A673 (cell line): ENCODE results near the gene CCDC159. TPM values are rescaled to one million over a fixed set of nuclear protein-coding genes. Genes with fewer than 3 reads are reported as not detected.

Source experiments
- BruUV-seq: library from RNA; stranded (reverse); fragments of 400-500 nt; replicated peaks from 2 replicates; lab custom pipeline; 2021; lab: Mats Ljungman, UMichigan
- CTCF ChIA-PET: fragments of 300-600 bp; sonication (Branson Sonifier 250); formaldehyde crosslinking; loops from one replicate; lab custom pipeline; 2022; ENCODE audit warnings: antibody characterized with exemption; lab: Charles Lee
- POLR2A ChIA-PET: fragments of 300-600 bp; sonication (Branson Sonifier 250); formaldehyde crosslinking; loops from one replicate; lab custom pipeline; 2022; ENCODE audit warnings: antibody characterized with exemption; ENCODE audit not compliant: low non-redundant PET; lab: Charles Lee
- DNase-seq: peaks from one replicate; pipeline ENCODE4 v3.0.0-alpha.2; 2015; ENCODE audit warnings: low spot score
- H3K27ac ChIP-seq: fragments of 200-600 bp; sonication (generic); 2 replicates; pipeline ENCODE4 v1.5.1; 2016; ENCODE audit warnings: mixed run types, low read depth, mild to moderate bottlenecking, mixed read lengths, antibody characterized with exemption, low read length; ENCODE audit not compliant: poor library complexity, severe bottlenecking
- H3K27me3 ChIP-seq: fragments of 200-600 bp; sonication (generic); replicated peaks from 2 replicates; pipeline ENCODE4 v1.6.1; 2017; ENCODE audit warnings: mixed run types, low read depth, mild to moderate bottlenecking, mixed read lengths, antibody characterized with exemption, low read length; ENCODE audit not compliant: insufficient read depth, poor library complexity
- H3K36me3 ChIP-seq: fragments of 200-600 bp; sonication (generic); 2 replicates; pipeline ENCODE4 v1.6.1; 2016; ENCODE audit warnings: mixed run types, mild to moderate bottlenecking, mixed read lengths, antibody characterized with exemption, low read length; ENCODE audit not compliant: insufficient read depth, poor library complexity, severe bottlenecking
- H3K4me1 ChIP-seq: fragments of 200-600 bp; sonication (generic); 2 replicates; pipeline ENCODE4 v1.6.1; 2017; ENCODE audit warnings: mixed run types, mild to moderate bottlenecking, mixed read lengths, antibody characterized with exemption, low read length; ENCODE audit not compliant: insufficient read depth, poor library complexity, severe bottlenecking
- H3K4me3 ChIP-seq: fragments of 200-600 bp; sonication (generic); 2 replicates; pipeline ENCODE4 v1.5.1; 2016; ENCODE audit warnings: low read depth, mixed run types, mild to moderate bottlenecking, mixed read lengths, low read length; ENCODE audit not compliant: poor library complexity, severe bottlenecking
- H3K9me3 ChIP-seq: fragments of 200-600 bp; sonication (generic); 2 replicates; pipeline ENCODE4 v1.6.1; 2016; ENCODE audit warnings: mixed run types, low read depth, mild to moderate bottlenecking, mixed read lengths, antibody characterized with exemption, low read length; ENCODE audit not compliant: poor library complexity, severe bottlenecking
- CTCF ChIP-seq: fragments of 300-800, 200-600 bp; sonication (generic); conservative IDR thresholded peaks from 2 replicates; pipeline ENCODE4 v1.5.1; 2017; ENCODE audit warnings: low read depth, mild to moderate bottlenecking, antibody characterized with exemption, low read length, moderate library complexity, mixed read lengths
- EZH2 ChIP-seq: fragments of 200-600 bp; sonication (generic); IDR thresholded peaks from 2 replicates; pipeline ENCODE4 v1.6.1; 2017; ENCODE audit warnings: borderline replicate concordance, low read depth, mild to moderate bottlenecking, mixed read lengths, antibody characterized with exemption, low read length; ENCODE audit not compliant: poor library complexity, severe bottlenecking
- intact Hi-C: fragments of 100-400 bp; cut with micrococcal nuclease; formaldehyde crosslinking; loops from one replicate; pipeline ENCODE4 v1.10.0; 2022; ENCODE audit not compliant: unreplicated experiment
- total RNA-seq: library from RNA; stranded (reverse); gene quantifications from 2 replicates; pipeline ENCODE4 v1.2.3, GENCODE V29; 2021

The CCDC159 gene
- total RNA-seq, 1 experiment from 2014 or later = 7.9 TPM

DNA sequence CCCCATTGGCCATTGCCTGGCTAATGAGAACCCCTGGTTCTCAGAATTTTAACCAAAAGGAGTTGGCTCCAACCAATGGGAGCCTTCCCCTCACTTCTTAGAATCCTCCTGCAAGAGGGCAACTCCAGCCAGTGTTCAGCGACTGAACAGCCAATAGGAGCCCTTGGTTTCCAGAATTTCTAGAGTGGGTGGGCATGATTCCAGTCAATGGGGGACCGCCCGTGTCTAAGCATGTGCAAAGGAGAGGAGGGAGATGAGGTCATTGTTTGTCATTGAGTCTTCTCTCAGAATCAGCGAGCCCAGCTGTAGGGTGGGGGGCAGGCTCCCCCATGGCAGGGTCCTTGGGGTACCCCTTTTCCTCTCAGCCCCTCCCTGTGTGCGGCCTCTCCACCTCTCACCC lies 18.6 kb downstream of the CCDC159 start:
- H3K36me3 ChIP-seq = no peaks in the 10 kb centered on the region
- no peak overlapping the region for H3K4me3 ChIP-seq
- H3K27ac ChIP-seq = no peak overlapping the region
- no peaks in the 10 kb centered on the region for H3K4me1 ChIP-seq
- no peaks in the 10 kb centered on the region for H3K27me3 ChIP-seq
- TF ChIP-seq CTCF = no peak
- TF ChIP-seq EZH2 = no peak
- BruUV-seq = TSS peak; percentile 56
- CTCF ChIA-PET = no interaction called here
- no peaks in the 10 kb centered on the region for H3K9me3 ChIP-seq
- DNase-seq = no peak
- intact Hi-C loops = no loop called here
- POLR2A ChIA-PET = no interaction called here

GRCh38 chr19:11365557-11366117 lies 19.3 kb downstream of the CCDC159 start:
- ChIA-PET POLR2A (no interaction called here), CTCF (no interaction called here)

GRCh38 chr19:11367528-11367927 lies 21.2 kb downstream of the CCDC159 start:
- H3K9me3 ChIP-seq = no peaks in the 10 kb centered on the region
- TF ChIP-seq CTCF = no peak
- no peak for TF ChIP-seq EZH2
- no peak for DNase-seq
- no peaks in the 10 kb centered on the region for H3K4me1 ChIP-seq
- H3K4me3 ChIP-seq = no peak overlapping the region
- POLR2A ChIA-PET = no interaction called here
- intact Hi-C loops = no loop called here
- no peaks in the 10 kb centered on the region for H3K36me3 ChIP-seq
- CTCF ChIA-PET = no interaction called here
- H3K27ac ChIP-seq = no peak overlapping the region
- no peaks in the 10 kb centered on the region for H3K27me3 ChIP-seq
- BruUV-seq = no TSS peak

More at GRCh38 chr19:11365557-11366117, 19.3 kb downstream of the CCDC159 start:
- DNase-seq = no peak
- Histone ChIP-seq H3K4me1 (no peaks in the 10 kb centered on the region), H3K36me3 (no peaks in the 10 kb centered on the region), H3K27ac (no peak overlapping the region), H3K4me3 (no peak overlapping the region), H3K9me3 (no peaks in the 10 kb centered on the region), H3K27me3 (no peaks in the 10 kb centered on the region)
- TF ChIP-seq CTCF (no peak), EZH2 (no peak)
- BruUV-seq = no TSS peak
- intact Hi-C loops = no loop called here
